Endothelial cell of umbilical vein (primary cell): ENCODE measurements around the gene AJM1. TPM values are rescaled to one million over a fixed set of nuclear protein-coding genes. Genes with fewer than 3 reads are reported as not detected.
"Not testable (repeated sequence)": the region's sequence is repeated elsewhere in the genome, so short reads cannot be mapped to it uniquely, and the experiment has no call there.

Experiments
- BruUV-seq: library from RNA; stranded (reverse); fragments of 400-500 nt; replicated peaks from 2 replicates; lab custom pipeline; 2021; lab: Mats Ljungman, UMichigan
- CTCF ChIA-PET: fragments of 300-600, 350-600 bp; sonication (Branson Sonifier 250); formaldehyde crosslinking; loops from one replicate; lab custom pipeline; 2021; ENCODE audit warnings: antibody characterized with exemption, inconsistent platforms; lab: Charles Lee
- POLR2A ChIA-PET: fragments of 300-600, 350-600 bp; sonication (Branson Sonifier 250); formaldehyde crosslinking; loops from one replicate; lab custom pipeline; 2021; ENCODE audit warnings: antibody characterized with exemption, inconsistent platforms; lab: Charles Lee
- DNase-seq: peaks from one replicate; pipeline ENCODE4 v3.0.0-alpha.2; 2011; ENCODE audit warnings: low read depth, low spot score
- FAIRE-seq: peaks from 2 replicates; lab custom pipeline; 2011; peaks lifted over from hg19 to GRCh38; lab: Jason Lieb, UNC
- H2AFZ ChIP-seq: 2 replicates; pipeline ENCODE4 v1.6.0; 2012; ENCODE audit warnings: low read depth, low read length, control low read depth, inconsistent platforms
- H3K27ac ChIP-seq: 2 replicates; pipeline ENCODE4 v1.5.1; 2011; ENCODE audit warnings: low read depth, mild to moderate bottlenecking, control low read depth, low read length, moderate library complexity; ENCODE audit not compliant: insufficient read depth
- H3K27me3 ChIP-seq, 2 experiments: 2 replicates each; pipeline versions ENCODE4 v1.6.0 to v1.6.1; 2011; ENCODE audit warnings: low read length in 2 of 2, mixed read lengths in 1 of 2; ENCODE audit not compliant: control insufficient read depth in 2 of 2, insufficient read depth in 2 of 2
- H3K36me3 ChIP-seq, 2 experiments: 2 replicates in 1 of 2; 3 replicates in 1 of 2; pipeline ENCODE4 v1.5.1; 2011; ENCODE audit warnings: low read length in 2 of 2, mild to moderate bottlenecking in 1 of 2, moderate library complexity in 1 of 2; ENCODE audit not compliant: control insufficient read depth in 2 of 2, insufficient read depth in 2 of 2; ENCODE audit errors: extremely low read depth in 1 of 2
- H3K4me1 ChIP-seq: 3 replicates; pipeline ENCODE4 v1.5.1; 2011; ENCODE audit warnings: mild to moderate bottlenecking, low read length; ENCODE audit not compliant: control insufficient read depth, insufficient read depth; ENCODE audit errors: extremely low read depth
- H3K4me2 ChIP-seq: 2 replicates; pipeline ENCODE4 v1.6.1; 2011; ENCODE audit warnings: low read length, control low read depth, mixed read lengths; ENCODE audit not compliant: insufficient read depth
- H3K4me3 ChIP-seq, 3 experiments: fragments of 200-600 bp in 1 of 3; sonication (generic), shearing (Covaris generic) in 1 of 3; replicated peaks in 1 of 3; 2 replicates each; pipeline ENCODE4 v1.5.1; 2011 to 2016; ENCODE audit warnings: control low read depth in 3 of 3, low read length in 3 of 3, mild to moderate bottlenecking in 2 of 3, inconsistent platforms in 1 of 3, low read depth in 1 of 3, moderate library complexity in 1 of 3; ENCODE audit not compliant: insufficient read depth in 1 of 3
- H3K79me2 ChIP-seq: 2 replicates; pipeline ENCODE4 v1.6.0; 2012; ENCODE audit warnings: low read length, inconsistent platforms; ENCODE audit not compliant: control insufficient read depth, insufficient read depth
- H3K9ac ChIP-seq: replicated peaks from 2 replicates; pipeline ENCODE3; 2011; ENCODE audit warnings: low read length, control low read depth; ENCODE audit not compliant: insufficient read depth; ENCODE audit errors: extremely low read depth
- H3K9me1 ChIP-seq: replicated peaks from 3 replicates; pipeline ENCODE4 v1.6.0; 2011; ENCODE audit warnings: mild to moderate bottlenecking, low read length; ENCODE audit not compliant: control insufficient read depth, insufficient read depth; ENCODE audit errors: extremely low read depth
- H3K9me3 ChIP-seq: replicated peaks from 2 replicates; pipeline ENCODE4 v1.5.1; 2012; ENCODE audit warnings: low read length, inconsistent platforms; ENCODE audit not compliant: control insufficient read depth, insufficient read depth
- H4K20me1 ChIP-seq: replicated peaks from 2 replicates; pipeline ENCODE3; 2011; ENCODE audit warnings: mild to moderate bottlenecking, low read length; ENCODE audit not compliant: control insufficient read depth, insufficient read depth; ENCODE audit errors: extremely low read depth
- CTCF ChIP-seq, 2 donors: IDR thresholded peaks; 1 replicate in 1 of 2; 2 replicates in 1 of 2; pipeline ENCODE4 v1.5.1; 2011; ENCODE audit warnings: low read length in 2 of 2, mild to moderate bottlenecking in 2 of 2, moderate library complexity in 2 of 2, control low read depth in 1 of 2, inconsistent platforms in 1 of 2, low read depth in 1 of 2; ENCODE audit not compliant: insufficient read depth in 1 of 2; ENCODE audit errors: extremely low read depth in 1 of 2
- EZH2 ChIP-seq: IDR thresholded peaks from 2 replicates; pipeline ENCODE4 v1.6.1; 2012; ENCODE audit warnings: borderline replicate concordance, low read depth, mild to moderate bottlenecking, moderate library complexity, low read length, inconsistent platforms; ENCODE audit not compliant: severe bottlenecking
- FOS ChIP-seq: IDR thresholded peaks from 2 replicates; pipeline ENCODE4 v1.6.1; 2011; ENCODE audit warnings: mild to moderate bottlenecking, low read length, moderate library complexity, borderline replicate concordance; ENCODE audit not compliant: insufficient read depth
- GATA2 ChIP-seq: IDR thresholded peaks from 2 replicates; pipeline ENCODE4 v1.7.0; 2011; ENCODE audit warnings: low read depth, mild to moderate bottlenecking, moderate library complexity, mixed read lengths, low read length; ENCODE audit not compliant: insufficient read length, insufficient read depth
- JUN ChIP-seq: IDR thresholded peaks from 2 replicates; pipeline ENCODE4 v1.6.1; 2011; ENCODE audit warnings: borderline replicate concordance, low read depth; ENCODE audit not compliant: insufficient read length, insufficient read depth
- MAX ChIP-seq: IDR thresholded peaks from 2 replicates; pipeline ENCODE4 v1.6.1; 2011; ENCODE audit not compliant: insufficient read depth, insufficient read length
- MYC ChIP-seq: IDR thresholded peaks from one replicate; pipeline ENCODE4 v1.6.1; 2011; ENCODE audit warnings: mild to moderate bottlenecking, low read depth, low read length
- POLR2A ChIP-seq: IDR thresholded peaks from 2 replicates; pipeline ENCODE4 v1.6.1; 2012; ENCODE audit warnings: low read depth, mild to moderate bottlenecking, control low read depth, low read length
- POLR2AphosphoS5 ChIP-seq: IDR thresholded peaks from 2 replicates; pipeline ENCODE4 v1.6.1; 2012; ENCODE audit warnings: low read depth, mild to moderate bottlenecking, control low read depth, low read length, moderate library complexity; ENCODE audit not compliant: insufficient read depth
- dilution Hi-C: fragments of 300-500 bp; cut with MboI; formaldehyde crosslinking; loops from one replicate; pipeline ENCODE4 v1.15.0; 2019; ENCODE audit warnings: low sequenced_read_pairs; ENCODE audit not compliant: extremely low pct_ligation_motif_present
- intact Hi-C: fragments of 100-400 bp; cut with micrococcal nuclease; formaldehyde crosslinking; loops from one replicate; pipeline ENCODE4 v1.10.0; 2022
- polyA plus RNA-seq, 4 experiments: library from polyadenylated mRNA; depleted of rRNA in 3 of 4; stranded (reverse) in 3 of 4; unstranded in 1 of 4; fragments of >200 nt; gene quantifications; 2 replicates each; pipeline versions ENCODE4 v1.2.1 to v1.2.3, GENCODE V29; 2011 to 2012; ENCODE audit warnings: missing spikeins in 1 of 4
- total RNA-seq: library from RNA; stranded (reverse); gene quantifications from 2 replicates; pipeline ENCODE4 v1.2.3, GENCODE V29; 2021

AJM1 gene
- total and polyA plus RNA-seq, 2 donors (not counting 3 experiments of a cell fraction or from before 2014, with no cell fraction given) = 0.30 to 1.3 TPM

DNA sequence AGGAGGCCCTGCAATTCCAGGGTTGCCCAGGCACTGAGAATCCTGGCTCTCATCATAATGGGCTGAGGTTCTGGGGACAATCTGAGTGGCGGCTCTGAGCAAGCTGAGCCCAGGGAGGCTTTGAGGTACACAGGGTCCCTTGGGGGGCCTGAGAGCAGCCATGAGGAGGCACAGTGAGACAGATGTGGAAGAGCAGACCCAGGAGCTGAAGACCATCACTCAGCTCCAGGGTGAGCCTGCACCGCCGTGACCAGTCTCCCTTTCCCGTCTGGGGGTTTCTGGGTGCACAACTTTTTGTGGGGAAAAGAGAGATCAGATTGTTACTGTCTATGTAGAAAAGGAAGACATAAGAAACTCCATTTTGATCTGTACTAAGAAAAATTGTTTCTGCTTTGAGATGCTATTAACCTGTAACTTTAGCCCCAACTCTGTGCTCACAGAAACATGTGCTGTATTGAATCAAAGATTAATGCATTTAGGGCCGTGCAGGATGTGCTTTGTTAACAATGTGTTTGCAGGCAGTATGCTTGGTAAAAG is 46.0 kb upstream of the AJM1 start, which contains the start of gene CCDC183:
CCDC183 (plus strand) TSS at position 101 of the 537 bp plus-strand sequence; CDS start at position 161, 60 bp downstream.
- ChIA-PET CTCF (interaction anchor here (1.3 kb wide), 1 partner anchor 233 kb away, joined by 3 read pairs; no protein-coding TSS in a partner anchor), POLR2A (no interaction called here)
- FAIRE-seq = no peak
- Histone ChIP-seq H3K79me2 (peaks cover 1% of the 10 kb centered on the region), H3K4me2 (no peak within 1 kb of the TSS), H3K9ac (no peak within 1 kb of the TSS), H3K27ac (no peak within 1 kb of the TSS), H3K9me3 (no peaks in the 10 kb centered on the region), H2AFZ (no peak within 1 kb of the TSS), H3K4me3 (no peak within 1 kb of the TSS), H3K9me1 (no peaks in the 10 kb centered on the region), H3K36me3 (peaks cover 0 to 2% of the 10 kb centered on the region in 2 experiments), H4K20me1 (no peaks in the 10 kb centered on the region), H3K4me1 (peaks cover 3% of the 10 kb centered on the region), H3K27me3 (peaks cover 26 to 27% of the 10 kb centered on the region in 2 experiments)
- dilution Hi-C loops (no loop called here), intact Hi-C loops (no loop called here)
- TF ChIP-seq MAX (no peak), POLR2AphosphoS5 (no peak), GATA2 (no peak), JUN (no peak), FOS (no peak), MYC (no peak), EZH2 (no peak), CTCF (IDR thresholded peaks at IDR 0.05; ENCODE audit: extremely low read depth in 1 of 2, insufficient read depth in 1 of 2, low read depth in 1 of 2, low read length in 2 of 2) (no peak), POLR2A (no peak)
- BruUV-seq = no TSS peak
- no peak for DNase-seq

DNA sequence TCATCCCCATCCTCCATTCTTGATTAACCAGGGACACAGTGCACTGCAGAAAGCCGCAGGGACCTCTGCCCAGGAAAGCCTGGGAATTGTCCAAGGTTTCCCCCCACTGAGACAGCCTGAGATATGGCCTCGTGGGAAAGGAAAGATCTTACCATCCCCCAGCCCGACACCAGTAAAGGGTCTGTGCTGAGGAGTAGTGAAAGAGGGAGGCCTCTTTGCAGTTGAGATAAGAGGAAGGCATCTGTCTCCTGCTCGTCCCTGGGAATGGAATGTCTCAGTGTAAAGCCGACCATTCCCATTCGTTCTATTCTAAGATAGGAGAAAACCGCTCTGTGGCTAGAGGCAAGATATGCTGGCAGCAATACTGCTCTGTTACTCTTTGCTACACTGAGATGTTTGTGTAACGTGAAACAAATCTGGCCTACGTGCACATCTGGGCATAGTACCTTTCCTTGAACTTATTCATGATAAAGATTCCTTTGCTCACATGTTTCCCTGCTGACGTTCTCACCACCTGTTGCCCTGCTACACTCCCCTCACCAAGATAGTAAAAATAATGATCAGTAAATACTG is 45.4 kb upstream of the AJM1 start:
- BruUV-seq, POLR2A ChIA-PET, H3K27ac ChIP-seq, H3K36me3 ChIP-seq, intact Hi-C loops, FAIRE-seq, H2AFZ ChIP-seq, H3K9me1 ChIP-seq, H3K4me1 ChIP-seq, H4K20me1 ChIP-seq, DNase-seq, H3K9ac ChIP-seq, H3K4me2 ChIP-seq, H3K79me2 ChIP-seq, H3K4me3 ChIP-seq, H3K9me3 ChIP-seq, dilution Hi-C loops: not testable (repeated sequence)
- CTCF ChIA-PET = interaction anchor here (1.2 to 1.3 kb wide), 2 partner anchors 45 to 233 kb away, joined by 3 read pairs; partner anchors contain the start of gene AJM1
- H3K27me3 ChIP-seq = peaks cover 26 to 27% of the 10 kb centered on the region in 2 experiments
